ENCODE measurements around the gene MAP4.

DNA sequence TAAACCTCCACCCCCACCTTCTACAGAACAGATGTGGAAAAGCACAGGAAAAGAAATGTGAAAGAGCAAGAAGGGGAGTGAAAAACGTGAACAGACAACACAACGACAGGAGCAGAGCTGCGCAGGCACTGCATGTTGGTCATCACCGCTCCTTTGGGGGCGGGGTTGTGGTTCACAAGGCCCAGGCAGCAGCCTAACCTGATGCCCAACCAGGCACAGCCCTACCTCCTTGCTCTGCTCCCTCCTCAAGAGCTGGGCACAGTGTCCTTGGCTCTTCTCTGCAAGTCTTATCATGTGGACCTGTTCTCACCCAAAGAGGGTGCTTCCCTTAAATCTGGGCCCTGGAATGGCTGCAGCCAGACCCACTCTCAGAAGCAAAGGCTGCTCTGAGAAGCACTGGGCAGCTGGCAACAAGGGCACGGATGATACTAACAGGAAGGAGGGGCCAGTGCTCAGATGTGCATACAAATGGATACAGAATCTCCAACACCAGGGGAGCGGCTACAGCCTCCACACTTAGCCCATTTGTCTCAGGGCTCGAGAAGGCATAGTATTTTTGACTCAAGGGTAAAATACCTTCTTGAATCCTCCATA lies 148.7 kb downstream of the MAP4 start:
- TF ChIP-seq POLR2A (IDR thresholded peaks at IDR 0.05; ENCODE audit: low read depth, low read length) (no peak), TAF1 (IDR thresholded peaks at IDR 0.05; ENCODE audit: low read depth, low read length) (no peak), SPI1 (IDR thresholded peaks at IDR 0.05; ENCODE audit: low read depth, low read length) (no peak), POLR2AphosphoS5 (IDR thresholded peaks at IDR 0.05; ENCODE audit: low read depth, low read length) (no peak), POU2F2 (IDR thresholded peaks at IDR 0.05; ENCODE audit: low read depth, low read length) (no peak)

Data from GM12891 (cell line).